Epithelial cell of umbilical artery (primary cell): ENCODE results near the gene PRMT1. TPM values are rescaled to one million over a fixed set of nuclear protein-coding genes. Genes with fewer than 3 reads are reported as not detected.

ENCODE experiments used
- total RNA-seq: library from RNA; depleted of rRNA; stranded (reverse); fragments of >200 nt; gene quantifications from 2 replicates; pipeline ENCODE4 v1.2.3, GENCODE V29; 2014

PRMT1 gene
- total RNA-seq = 536 and 608 TPM in 2 replicates

DNA sequence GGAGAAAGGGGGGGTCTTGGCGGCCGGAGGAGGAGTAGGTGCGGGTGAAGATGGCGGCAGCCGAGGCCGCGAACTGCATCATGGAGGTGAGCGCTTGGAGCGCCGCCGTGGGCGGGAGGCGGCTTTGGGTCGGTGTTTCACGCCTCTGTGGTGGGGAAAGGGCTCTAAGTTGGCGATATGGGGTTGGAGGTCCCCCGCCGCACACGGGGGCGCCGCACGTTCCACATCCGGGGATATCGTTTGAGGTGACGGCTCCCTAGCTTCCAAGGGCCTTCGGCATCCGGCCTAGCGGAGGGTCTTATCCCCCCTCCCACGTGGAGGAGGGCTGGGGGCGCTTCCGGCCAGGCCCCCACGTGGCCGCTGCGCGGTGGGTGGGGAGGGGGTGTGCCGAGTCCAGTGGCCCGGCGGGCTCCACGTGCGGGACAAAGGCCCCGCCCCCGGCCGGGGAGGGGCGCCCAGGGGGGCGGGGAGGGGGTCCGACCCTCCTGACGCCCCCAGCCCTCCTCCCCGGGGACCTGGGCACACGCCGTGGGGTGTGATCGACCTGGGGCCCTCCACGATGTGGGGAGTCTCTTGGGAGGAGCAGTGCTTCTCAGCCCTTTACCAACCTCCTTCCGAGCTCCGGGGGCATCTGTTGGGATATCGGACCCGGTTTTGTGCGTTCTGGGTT, at the start of gene PRMT1:
Gene PRMT1, plus strand, starts transcription at position 41 of the 670 bp plus-strand sequence. Its CDS starts 10 bp downstream, at position 51.

GRCh38 chr19:49640113-49640898, 36.8 kb upstream of the PRMT1 start, which contains the start of gene RRAS:
RRAS (minus strand) TSS chr19:49640143; CDS start chr19:49640098, 45 bp downstream.

DNA sequence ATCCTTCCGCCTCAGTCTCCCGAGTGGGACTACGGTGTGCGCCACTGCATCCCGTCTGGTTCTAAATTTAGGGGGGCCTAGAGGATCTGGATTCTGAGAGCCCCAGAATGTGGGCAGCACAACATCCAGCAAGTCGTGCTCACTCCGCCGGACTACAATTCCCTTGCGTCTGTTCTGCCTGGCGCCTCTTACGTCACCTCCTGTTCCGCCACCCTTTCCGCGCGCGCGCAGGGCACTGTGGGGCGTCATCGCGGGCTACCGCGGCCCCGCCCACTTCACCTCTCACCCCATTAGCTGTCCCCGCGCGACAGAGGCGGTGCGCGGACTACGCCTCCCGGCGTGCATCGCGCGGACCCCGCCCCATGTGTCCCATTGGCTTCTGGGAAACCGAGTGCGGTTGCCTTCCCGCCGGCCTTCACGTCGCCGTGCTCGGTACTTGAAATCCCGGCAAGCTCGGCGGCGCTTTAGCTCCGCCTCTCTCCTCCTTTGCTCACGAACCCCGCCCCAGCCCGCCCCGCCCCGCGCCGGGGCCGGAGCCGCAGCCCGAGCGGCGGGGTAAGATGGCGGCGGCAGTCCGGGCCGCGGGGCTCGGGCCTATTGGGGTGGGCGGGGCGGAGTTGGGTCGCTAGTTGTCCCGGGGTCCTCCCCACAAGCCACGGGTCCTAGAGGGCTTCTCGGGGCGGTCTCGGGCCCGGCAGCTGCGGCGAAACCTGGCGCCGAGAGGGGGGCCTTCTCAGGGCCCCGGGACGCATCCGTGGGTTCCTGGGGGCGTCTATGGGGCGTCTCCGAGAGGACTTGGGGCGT, 35.2 kb upstream of the PRMT1 start, which contains the start of gene SCAF1:
Gene SCAF1, plus strand, starts transcription at position 522 of the 804 bp plus-strand sequence. CDS start 2,818 bp downstream, outside the sequence.

DNA sequence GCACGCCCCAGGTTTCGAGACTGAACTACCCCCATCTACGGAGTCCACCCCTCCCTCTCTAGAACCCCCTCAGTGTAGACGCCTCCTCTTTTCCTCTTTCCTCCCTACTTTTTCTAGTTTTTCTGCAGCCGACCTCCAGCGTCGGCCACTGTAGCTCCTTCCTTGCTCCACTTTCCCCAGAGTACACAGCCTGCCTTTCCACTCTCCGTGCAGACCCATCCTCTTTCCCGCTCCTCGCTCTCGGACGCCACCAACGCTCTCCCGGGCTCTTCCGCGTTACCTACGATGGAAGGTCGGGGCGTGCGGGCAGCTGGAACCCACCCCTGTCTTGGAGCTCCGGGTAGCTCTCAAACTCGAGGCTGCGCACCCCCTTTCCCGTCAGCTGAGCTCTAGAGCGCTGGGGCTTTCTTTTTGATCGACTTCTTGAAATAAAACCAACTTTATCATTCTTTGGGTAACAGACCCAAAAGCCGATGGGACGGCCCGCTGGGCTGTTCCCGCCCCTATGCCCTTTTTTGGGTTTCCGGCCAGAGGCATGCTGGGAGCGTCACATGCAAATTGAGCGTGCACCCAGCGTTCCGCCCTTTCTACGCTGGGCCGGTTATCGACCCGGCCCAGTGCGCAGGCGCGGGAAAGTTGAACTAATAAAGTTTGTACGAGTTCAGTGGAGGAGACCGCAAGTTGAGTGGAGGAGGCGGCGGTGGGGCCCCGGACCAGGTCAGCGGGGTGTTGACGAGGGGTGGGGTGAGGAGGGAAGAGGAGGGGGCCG, 11.5 kb upstream of the PRMT1 start, which contains the start of the genes BCL2L12 and IRF3:
Gene BCL2L12, plus strand, starts transcription at position 583 of the 769 bp plus-strand sequence. CDS start 760 bp downstream, outside the sequence.
Gene IRF3, minus strand, starts transcription at position 507 of the 769 bp plus-strand sequence. CDS start 1,019 bp downstream, outside the sequence.

DNA sequence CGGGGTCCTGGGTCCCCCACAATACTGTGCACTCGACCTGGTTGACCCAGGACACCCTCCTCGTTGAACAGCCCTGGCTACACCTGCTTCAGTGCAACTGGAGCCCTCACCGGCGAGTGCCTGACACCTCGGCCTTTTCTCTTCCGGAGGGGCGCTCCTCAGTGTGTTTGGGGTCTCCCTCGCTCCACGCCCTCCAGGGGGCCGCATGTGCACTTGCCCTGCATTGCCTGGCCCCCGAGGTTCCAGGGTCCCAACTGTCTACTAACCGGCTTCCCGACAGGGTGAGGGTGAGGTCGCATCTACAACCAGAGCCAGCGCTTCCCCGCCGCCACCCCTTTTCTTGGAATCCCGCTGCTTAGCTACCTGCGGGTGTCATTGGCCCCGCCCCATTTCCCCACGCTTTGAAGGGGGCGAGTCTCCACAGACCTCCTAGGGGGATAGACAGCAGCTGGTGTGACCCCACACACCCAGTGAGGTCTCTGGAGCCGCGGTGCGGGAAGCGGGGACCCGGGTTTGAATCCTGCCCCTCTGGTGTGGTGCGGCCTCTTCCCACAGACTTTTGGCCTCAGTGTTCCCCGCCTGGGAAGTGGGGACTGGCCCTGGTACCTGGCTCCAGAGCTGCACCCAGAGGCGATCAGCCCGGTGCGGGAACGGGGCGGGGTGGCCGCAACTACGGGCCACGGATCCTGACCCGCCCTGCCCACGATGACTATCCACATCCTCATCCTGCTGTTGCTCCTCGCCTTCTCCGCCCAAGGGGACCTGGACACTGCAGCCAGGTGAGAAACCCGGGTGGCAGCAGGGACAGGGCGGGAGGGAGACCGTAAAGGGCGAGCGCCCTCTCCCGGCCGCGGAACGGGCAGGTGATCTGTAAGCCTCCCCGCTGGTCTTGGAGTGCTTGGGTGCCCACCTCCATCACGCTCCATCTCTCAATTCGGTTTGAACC, 12.3 kb downstream of the PRMT1 start, which contains the start of gene ADM5:
Gene ADM5, plus strand, starts transcription at position 462 of the 946 bp plus-strand sequence. Its CDS starts 244 bp downstream, at position 706.

DNA sequence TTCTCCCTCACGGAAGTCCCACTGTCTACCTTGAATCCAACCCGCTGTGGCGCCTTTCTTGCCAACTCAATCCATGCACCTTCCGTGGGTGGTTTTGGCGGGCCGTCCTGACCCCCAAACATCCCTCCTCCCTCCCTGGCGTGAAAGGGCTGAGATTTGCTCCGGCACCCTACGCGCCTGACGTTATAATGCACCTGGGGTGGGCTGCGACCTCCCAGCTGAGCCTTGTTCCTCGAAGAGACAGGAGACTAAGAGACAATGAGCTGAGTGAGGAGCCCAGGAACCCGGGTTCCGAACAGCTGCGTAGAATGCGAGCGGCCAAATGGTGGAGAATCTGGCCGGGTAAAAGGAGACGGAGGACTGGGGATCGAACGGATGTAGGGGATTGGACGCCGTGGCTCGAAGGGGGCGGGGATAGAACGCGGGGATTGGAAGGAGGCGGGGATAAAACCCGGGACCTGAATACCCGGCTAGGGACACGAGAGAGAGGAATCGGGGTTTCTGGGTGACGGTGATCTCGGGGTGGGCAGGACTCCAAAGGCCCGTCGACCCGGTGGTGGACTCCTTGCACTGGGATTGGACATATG, 13.7 kb downstream of the PRMT1 start, which contains the start of gene CPT1C:
Gene CPT1C, plus strand, starts transcription at position 461 of the 587 bp plus-strand sequence. CDS start 1,137 bp downstream, outside the sequence.

Other genes with a start within 250 kb of the PRMT1 start
- 0.15 TPM in 1 of 2 replicates, not detected in the other for gene SLC17A7, start 235.7 kb upstream of the PRMT1 start, total RNA-seq
- gene PIH1D1, start 225.5 kb upstream of the PRMT1 start, total RNA-seq = 162 and 176 TPM in 2 replicates
- 40.3 and 62.9 TPM in 2 replicates for gene ALDH16A1, start 224.0 kb upstream of the PRMT1 start, total RNA-seq
- 0.32 and 1.8 TPM in 2 replicates for gene FLT3LG, start 203.1 kb upstream of the PRMT1 start, total RNA-seq
- gene RPL13A, start 189.7 kb upstream of the PRMT1 start, total RNA-seq = 1,312 and 3,748 TPM in 2 replicates
- 1,938 and 5,232 TPM in 2 replicates for gene RPS11, start 180.8 kb upstream of the PRMT1 start, total RNA-seq
- gene FCGRT, start 164.6 kb upstream of the PRMT1 start, total RNA-seq = 48.1 and 62.3 TPM in 2 replicates
- 76.3 and 146 TPM in 2 replicates for gene RCN3, start 149.3 kb upstream of the PRMT1 start, total RNA-seq
- 103 and 121 TPM in 2 replicates for gene NOSIP, start 96.7 kb upstream of the PRMT1 start, total RNA-seq
- 1.3 and 1.4 TPM in 2 replicates for gene PRRG2, start 96.0 kb upstream of the PRMT1 start, total RNA-seq
- 1.4 and 1.6 TPM in 2 replicates for gene PRR12, start 86.1 kb upstream of the PRMT1 start, total RNA-seq
- 43.5 and 48.4 TPM in 2 replicates for gene RRAS, start 37.1 kb upstream of the PRMT1 start, total RNA-seq
- gene SCAF1, start 35.1 kb upstream of the PRMT1 start, total RNA-seq = 8.2 and 11.7 TPM in 2 replicates
- 48.8 and 53.9 TPM in 2 replicates for gene IRF3, start 11.4 kb upstream of the PRMT1 start, total RNA-seq
- gene BCL2L12, start 11.3 kb upstream of the PRMT1 start, total RNA-seq = 7.0 and 7.5 TPM in 2 replicates
- 0.32 and 0.91 TPM in 2 replicates for gene ADM5, start 12.3 kb downstream of the PRMT1 start, total RNA-seq
- 13.0 and 19.5 TPM in 2 replicates for gene CPT1C, start 13.8 kb downstream of the PRMT1 start, total RNA-seq
- not detected in 2 replicates for gene TSKS, start 86.0 kb downstream of the PRMT1 start, total RNA-seq
- 33.1 and 37.7 TPM in 2 replicates for gene AP2A1, start 89.7 kb downstream of the PRMT1 start, total RNA-seq
- gene FUZ, start 136.0 kb downstream of the PRMT1 start, total RNA-seq = 23.7 and 31.9 TPM in 2 replicates
- 11.0 and 14.1 TPM in 2 replicates for gene MED25, start 141.0 kb downstream of the PRMT1 start, total RNA-seq
- gene PTOV1, start 173.9 kb downstream of the PRMT1 start, total RNA-seq = 44.8 and 51.2 TPM in 2 replicates
- gene PNKP, start 190.3 kb downstream of the PRMT1 start, total RNA-seq = 52.4 and 53.9 TPM in 2 replicates
- gene AKT1S1, start 200.1 kb downstream of the PRMT1 start, total RNA-seq = 5.2 and 6.2 TPM in 2 replicates
- 2.9 and 6.5 TPM in 2 replicates for gene TBC1D17, start 200.4 kb downstream of the PRMT1 start, total RNA-seq
- 3.2 and 8.2 TPM in 2 replicates for gene IL4I1, start 219.6 kb downstream of the PRMT1 start, total RNA-seq